K562 (cell line): Measurements from ENCODE around the gene WNK2. TPM values are rescaled to one million over a fixed set of nuclear protein-coding genes. Genes with fewer than 3 reads are reported as not detected.

Source experiments
- ATAC-seq: fragments of 200-7000 bp; cut with Tn5 transposase; 3 replicates; pipeline ENCODE4 v1.9.1; 2020; ENCODE audit warnings: moderate library complexity
- BruUV-seq: library from RNA; stranded (reverse); fragments of 400-500 nt; replicated peaks from 2 replicates; lab custom pipeline; 2021; lab: Mats Ljungman, UMichigan
- CTCF ChIA-PET: fragments of 300-600 bp; formaldehyde crosslinking; extraction: SDS; loops from one replicate; lab custom pipeline; 2021; ENCODE audit warnings: low intra/inter-chr PET ratio; lab: Yijun Ruan, JAX
- POLR2A ChIA-PET: fragments of 300-600, 350-650 bp; sonication (Branson Sonifier 250); formaldehyde crosslinking; extraction: SDS; loops from one replicate; lab custom pipeline; 2021; ENCODE audit warnings: antibody characterized with exemption, inconsistent platforms; lab: Yijun Ruan, JAX
- DNase-seq, 4 experiments: peaks; one replicate each; pipeline versions ENCODE4 v3.0.0 to v3.0.0-alpha.2; 2011 to 2018; ENCODE audit warnings: low spot score in 3 of 4, mixed read lengths in 3 of 4; ENCODE audit errors: extremely low read depth in 1 of 4
- FAIRE-seq: peaks from 2 replicates; lab custom pipeline; 2011; peaks lifted over from hg19 to GRCh38; lab: Jason Lieb, UNC
- H2AFZ ChIP-seq: 2 replicates; pipeline ENCODE4 v1.6.0; 2011; ENCODE audit warnings: low read depth, low read length, control low read depth, inconsistent platforms
- H3K27ac ChIP-seq: fragments of 200-600 bp; 3 replicates; pipeline ENCODE4 v1.8.0; 2011; ENCODE audit warnings: low read depth, mild to moderate bottlenecking, control low read depth, inconsistent platforms, low read length, moderate library complexity, mixed read lengths; ENCODE audit errors: extremely low read depth
- H3K27me3 ChIP-seq, 2 experiments: fragments of 300-600 bp in 1 of 2; 2 replicates in 1 of 2; 3 replicates in 1 of 2; pipeline versions ENCODE4 v1.6.0 to v1.8.0; 2011; ENCODE audit warnings: inconsistent platforms in 2 of 2, low read length in 2 of 2, mild to moderate bottlenecking in 1 of 2, mixed read lengths in 1 of 2, moderate library complexity in 1 of 2; ENCODE audit not compliant: control insufficient read depth in 2 of 2, insufficient read depth in 2 of 2
- H3K36me3 ChIP-seq: fragments of 300-600 bp; 3 replicates; pipeline ENCODE4 v1.8.0; 2011; ENCODE audit warnings: mild to moderate bottlenecking, low read length, inconsistent platforms; ENCODE audit not compliant: control insufficient read depth, insufficient read depth
- H3K4me1 ChIP-seq, 2 experiments: fragments of 200-600 bp in 1 of 2; replicated peaks in 1 of 2; 2 replicates in 1 of 2; 3 replicates in 1 of 2; pipeline versions ENCODE4 v1.5.1 to v1.8.0; 2011; ENCODE audit warnings: inconsistent platforms in 2 of 2, low read length in 2 of 2, mild to moderate bottlenecking in 1 of 2, mixed read lengths in 1 of 2, moderate library complexity in 1 of 2; ENCODE audit not compliant: control insufficient read depth in 2 of 2, insufficient read depth in 2 of 2
- H3K4me2 ChIP-seq: 2 replicates; pipeline ENCODE4 v1.6.1; 2011; ENCODE audit warnings: low read length, control low read depth, inconsistent platforms, mixed read lengths; ENCODE audit not compliant: insufficient read depth
- H3K4me3 ChIP-seq: fragments of 200-600 bp; sonication (generic), shearing (Covaris generic); 2 replicates; pipeline ENCODE4 v1.5.1; 2016; ENCODE audit warnings: control low read depth, inconsistent platforms
- H3K79me2 ChIP-seq: fragments of 200-600 bp; 3 replicates; pipeline ENCODE4 v1.8.0; 2011; ENCODE audit warnings: low read length, inconsistent platforms; ENCODE audit not compliant: control insufficient read depth, insufficient read depth
- H3K9ac ChIP-seq, 2 experiments: 2 replicates each; pipeline versions ENCODE4 v1.6.0 to v1.6.1; 2011; ENCODE audit warnings: low read depth in 2 of 2, low read length in 2 of 2, control low read depth in 1 of 2, inconsistent platforms in 1 of 2, mild to moderate bottlenecking in 1 of 2, mixed read lengths in 1 of 2; ENCODE audit not compliant: insufficient read depth in 1 of 2
- H3K9me1 ChIP-seq: one replicate; pipeline ENCODE4 v1.6.0; 2011; ENCODE audit warnings: inconsistent platforms, mild to moderate bottlenecking, low read length, moderate library complexity; ENCODE audit not compliant: control insufficient read depth, insufficient read depth
- H3K9me3 ChIP-seq: replicated peaks from 2 replicates; pipeline ENCODE4 v1.5.1; 2011; ENCODE audit warnings: low read depth, low read length, inconsistent platforms; ENCODE audit not compliant: control insufficient read depth, insufficient read depth
- H4K20me1 ChIP-seq: replicated peaks from 2 replicates; pipeline ENCODE4 v1.6.1; 2011; ENCODE audit warnings: low read length, inconsistent platforms, mixed read lengths; ENCODE audit not compliant: control insufficient read depth, insufficient read depth
- HMGN3 ChIP-seq: IDR thresholded peaks from 2 replicates; pipeline ENCODE4 v1.6.1; 2011; ENCODE audit warnings: borderline replicate concordance, low read depth, mild to moderate bottlenecking, mixed read lengths, low read length; ENCODE audit not compliant: insufficient read length; ENCODE audit errors: extremely low read depth
- KDM1A ChIP-seq, 2 experiments: fragments of 450-650 bp; IDR thresholded peaks; 2 replicates each; pipeline ENCODE4 v1.6.1; 2016; ENCODE audit warnings: mild to moderate bottlenecking in 2 of 2
- OTX1 ChIP-seq: fragments of 450-650 bp; formaldehyde crosslinking; IDR thresholded peaks from 2 replicates; pipeline ENCODE4 v1.4.0; 2022; ENCODE audit warnings: mild to moderate bottlenecking
- PBX2 ChIP-seq, 2 experiments: IDR thresholded peaks in 1 of 2; conservative IDR thresholded peaks in 1 of 2; 2 replicates each; pipeline ENCODE4 v1.6.1; 2016; ENCODE audit warnings: low read depth in 2 of 2, mild to moderate bottlenecking in 1 of 2, missing compliant biosample characterization in 1 of 2, missing genetic modification characterization in 1 of 2, moderate library complexity in 1 of 2
- SIN3A ChIP-seq, 2 experiments: fragments of 150-350 bp in 1 of 2; IDR thresholded peaks; 2 replicates each; pipeline ENCODE4 v1.6.1; 2011 to 2016; ENCODE audit warnings: borderline replicate concordance in 2 of 2, low read depth in 2 of 2, low read length in 2 of 2, mild to moderate bottlenecking in 2 of 2, moderate library complexity in 2 of 2; ENCODE audit not compliant: control insufficient read depth in 1 of 2
- ZNF354B ChIP-seq: fragments of 250-450 bp; sonication (Bioruptor Pico); IDR thresholded peaks from 2 replicates; pipeline ENCODE4 v1.4.0; 2020
- WGBS: fragments of 100-300 bp; shearing (Covaris generic); methylation state at CpG from one replicate; pipeline ENCODE4 v1.1.6; 2016; ENCODE audit warnings: low coverage, mixed read lengths; ENCODE audit not compliant: insufficient coverage; ENCODE audit errors: missing lambda C conversion rate; 5-methylcytosine and 5-hydroxymethylcytosine counted together
- in situ Hi-C: fragments of 300-500 bp; cut with MboI; formaldehyde crosslinking; loops from 4 replicates; pipeline ENCODE4 v1.15.0; 2018; ENCODE audit warnings: inconsistent platforms, mixed read lengths
- intact Hi-C: fragments of 100-400 bp; cut with micrococcal nuclease; formaldehyde crosslinking; loops from 2 replicates; pipeline ENCODE4 v1.14.2; 2022
- polyA plus RNA-seq, 8 experiments: library from polyadenylated mRNA; depleted of rRNA in 4 of 8; stranded (reverse) in 5 of 8; unstranded in 3 of 8; fragments of >200 nt; fragmentation: Nextera tagmentation in 2 of 8; fragmentation: Illumina TruSeq in 1 of 8; extraction: Ambion mirVana in 2 of 8; extraction: Trizol in 1 of 8; gene quantifications; 2 replicates each; pipeline versions ENCODE4 v1.2.1 to v1.2.3, GENCODE V29; 2011 to 2014; ENCODE audit warnings: inconsistent platforms in 1 of 8, missing spikeins in 1 of 8
- total RNA-seq, 7 experiments: library from RNA; depleted of rRNA in 6 of 7; stranded (reverse); fragments of >200 nt in 6 of 7; fragmentation: Illumina TruSeq in 2 of 7; extraction: Trizol in 2 of 7; gene quantifications; 2 replicates each; pipeline versions ENCODE4 v1.2.1 to v1.2.3, GENCODE V29; 2011 to 2021; ENCODE audit warnings: low replicate concordance in 1 of 7
- TF ChIP-seq, protein P1 (sequence below): fragments of 250-450 bp; sonication (Bioruptor Pico); IDR thresholded peaks from 2 replicates; pipeline ENCODE4 v1.6.1; 2021; ENCODE audit warnings: mild to moderate bottlenecking
- TF ChIP-seq, protein P2 (sequence below): sonication (generic); formaldehyde crosslinking; IDR thresholded peaks from 2 replicates; pipeline ENCODE4 v1.8.0; 2022; ENCODE audit warnings: missing genetic modification reagents, mild to moderate bottlenecking, moderate library complexity, borderline replicate concordance

Gene WNK2
- total and polyA plus RNA-seq, 9 of the 15 experiments (the other 6 are each of a cell fraction or from before 2014, with no cell fraction given): 0.36 to 3.3 (median 0.64) TPM; not detected in 2

- no TSS peak for BruUV-seq
- Histone ChIP-seq H3K4me1 (peaks cover 0 to 4% of the 10 kb centered on the region in 2 experiments; a peak in 2 of 5 replicates), H3K27me3 (peaks cover 0 to 22% of the 10 kb centered on the region in 2 experiments; a peak in 1 of 5 replicates), H3K36me3 (no peaks in the 10 kb centered on the region), H3K4me2 (no peak overlapping the region), H3K9me1 (peaks cover 4% of the 10 kb centered on the region), H2AFZ (no peak overlapping the region), H3K9me3 (no peaks in the 10 kb centered on the region), H3K27ac (no peak overlapping the region), H3K4me3 (no peak overlapping the region), H3K9ac (no peak overlapping the region; a peak in 1 of 4 replicates), H4K20me1 (peaks cover 12% of the 10 kb centered on the region; the same call in 1 of the 2 replicates), H3K79me2 (no peaks in the 10 kb centered on the region)
- 17% methylated on average over 25 of the region's 25 CpGs for WGBS
- DNase-seq: no peak
- TF ChIP-seq KDM1A (IDR thresholded peaks at IDR 0.05) (peak in 1 of 2 experiments; percentile 88; a peak in 1 of 4 replicates), HMGN3 (no peak)
- CTCF ChIA-PET: no interaction called here
- intact Hi-C loops: no loop called here
- POLR2A ChIA-PET: interaction anchor here (0.7 to 1.2 kb wide), 2 partner anchors 16 to 35 kb away, joined by 3 to 4 read pairs; no protein-coding TSS in a partner anchor
- in situ Hi-C loops: no loop called here
- no peak for FAIRE-seq
- ATAC-seq: no peak
Measured at GRCh38 chr9:93207860-93208734, 24.2 kb downstream of the WNK2 start.

DNA sequence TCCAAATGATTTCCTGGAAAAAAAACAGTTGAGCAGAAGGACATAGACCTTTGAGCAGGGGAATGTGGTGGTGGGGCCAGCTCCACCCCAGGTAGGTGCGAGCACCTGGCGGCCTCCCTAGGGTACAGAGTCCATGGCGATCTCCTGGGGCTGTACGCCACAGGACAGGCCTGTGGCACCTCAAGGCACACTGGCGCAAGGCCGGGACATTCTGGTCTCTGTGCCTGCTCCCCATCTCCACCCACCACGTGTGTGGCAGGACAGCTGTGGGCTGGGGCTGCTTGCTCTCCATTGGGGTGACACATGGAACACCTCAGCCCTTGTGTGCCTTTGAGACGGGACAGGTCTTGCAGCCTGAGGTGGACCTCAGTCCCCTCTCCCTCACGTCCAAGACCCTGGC is 25.2 kb downstream of the WNK2 start:
- FAIRE-seq (no peak), DNase-seq (no peak), ATAC-seq (no peak)
- Histone ChIP-seq H3K4me1 (peaks cover 0 to 4% of the 10 kb centered on the region in 2 experiments; a peak in 2 of 5 replicates), H3K9me1 (peaks cover 4% of the 10 kb centered on the region), H4K20me1 (peaks cover 10% of the 10 kb centered on the region; the same call in 1 of the 2 replicates), H3K79me2 (no peaks in the 10 kb centered on the region), H3K27ac (no peak overlapping the region), H3K27me3 (peaks cover 0 to 24% of the 10 kb centered on the region in 2 experiments; a peak in 1 of 5 replicates), H3K4me3 (no peak overlapping the region), H3K9ac (no peak overlapping the region), H3K36me3 (no peaks in the 10 kb centered on the region), H3K9me3 (no peaks in the 10 kb centered on the region), H2AFZ (no peak overlapping the region), H3K4me2 (no peak overlapping the region)
- TF ChIP-seq, protein P1, sequence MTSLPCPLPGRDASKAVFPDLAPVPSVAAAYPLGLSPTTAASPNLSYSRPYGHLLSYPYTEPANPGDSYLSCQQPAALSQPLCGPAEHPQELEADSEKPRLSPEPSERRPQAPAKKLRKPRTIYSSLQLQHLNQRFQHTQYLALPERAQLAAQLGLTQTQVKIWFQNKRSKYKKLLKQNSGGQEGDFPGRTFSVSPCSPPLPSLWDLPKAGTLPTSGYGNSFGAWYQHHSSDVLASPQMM (CRISPR knock-in tag): no peak
- TF ChIP-seq OTX1 (CRISPR knock-in tag): no peak
- no peak for TF ChIP-seq PBX2 (CRISPR knock-in tag; IDR thresholded peaks at IDR 0.05; ENCODE audit: low read depth)
- no peak for TF ChIP-seq PBX2 (tag; conservative IDR thresholded peaks at IDR 0.05; ENCODE audit: low read depth)
- TF ChIP-seq ZNF354B: no peak
- TF ChIP-seq, protein P2, sequence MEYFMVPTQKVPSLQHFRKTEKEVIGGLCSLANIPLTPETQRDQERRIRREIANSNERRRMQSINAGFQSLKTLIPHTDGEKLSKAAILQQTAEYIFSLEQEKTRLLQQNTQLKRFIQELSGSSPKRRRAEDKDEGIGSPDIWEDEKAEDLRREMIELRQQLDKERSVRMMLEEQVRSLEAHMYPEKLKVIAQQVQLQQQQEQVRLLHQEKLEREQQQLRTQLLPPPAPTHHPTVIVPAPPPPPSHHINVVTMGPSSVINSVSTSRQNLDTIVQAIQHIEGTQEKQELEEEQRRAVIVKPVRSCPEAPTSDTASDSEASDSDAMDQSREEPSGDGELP (CRISPR knock-in tag): no peak
- TF ChIP-seq SIN3A (IDR thresholded peaks at IDR 0.05; ENCODE audit: borderline replicate concordance in 2 of 2, control insufficient read depth in 1 of 2, low read depth in 2 of 2, low read length in 2 of 2): no peak
- no TSS peak for BruUV-seq
- in situ Hi-C loops: no loop called here
- intact Hi-C loops: no loop called here
- CTCF ChIA-PET: no interaction called here
- 54% methylated on average over 9 of the region's 9 CpGs for WGBS
- POLR2A ChIA-PET: no interaction called here
